Activated CD4-positive, alpha-beta T cell treated with anti-CD3 and anti-CD28 coated beads, Interleukin-2, amount 50 U/mL, for 48 hours (primary cell): ENCODE data around the gene CRADD.

Experiments
- DNase-seq, 2 experiments: peaks; one replicate each; pipeline ENCODE4 v3.0.0-alpha.2; 2020

CRADD gene

DNA sequence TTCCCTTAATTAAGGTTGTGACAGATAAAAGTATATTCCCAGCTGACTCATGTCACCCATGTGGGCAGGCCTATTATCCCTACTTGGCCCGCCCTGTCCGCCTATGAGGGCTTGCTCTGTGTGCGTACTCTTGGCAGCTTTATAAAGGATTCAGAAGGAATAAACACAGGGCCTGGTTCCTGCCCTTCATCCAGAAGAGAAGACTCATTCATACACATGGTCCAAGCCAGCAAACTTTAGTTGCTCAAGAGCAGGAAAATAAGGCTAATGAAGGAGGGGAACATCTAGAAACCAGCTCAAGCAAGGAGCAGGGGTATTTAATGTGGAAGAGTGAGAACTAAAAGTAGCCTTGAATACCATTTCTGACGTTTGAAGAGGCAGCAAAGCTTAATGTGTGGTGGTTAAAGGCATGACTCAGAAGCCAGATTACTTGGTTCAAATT lies 141.9 kb downstream of the CRADD start:
- DNase-seq, result no peak

DNA sequence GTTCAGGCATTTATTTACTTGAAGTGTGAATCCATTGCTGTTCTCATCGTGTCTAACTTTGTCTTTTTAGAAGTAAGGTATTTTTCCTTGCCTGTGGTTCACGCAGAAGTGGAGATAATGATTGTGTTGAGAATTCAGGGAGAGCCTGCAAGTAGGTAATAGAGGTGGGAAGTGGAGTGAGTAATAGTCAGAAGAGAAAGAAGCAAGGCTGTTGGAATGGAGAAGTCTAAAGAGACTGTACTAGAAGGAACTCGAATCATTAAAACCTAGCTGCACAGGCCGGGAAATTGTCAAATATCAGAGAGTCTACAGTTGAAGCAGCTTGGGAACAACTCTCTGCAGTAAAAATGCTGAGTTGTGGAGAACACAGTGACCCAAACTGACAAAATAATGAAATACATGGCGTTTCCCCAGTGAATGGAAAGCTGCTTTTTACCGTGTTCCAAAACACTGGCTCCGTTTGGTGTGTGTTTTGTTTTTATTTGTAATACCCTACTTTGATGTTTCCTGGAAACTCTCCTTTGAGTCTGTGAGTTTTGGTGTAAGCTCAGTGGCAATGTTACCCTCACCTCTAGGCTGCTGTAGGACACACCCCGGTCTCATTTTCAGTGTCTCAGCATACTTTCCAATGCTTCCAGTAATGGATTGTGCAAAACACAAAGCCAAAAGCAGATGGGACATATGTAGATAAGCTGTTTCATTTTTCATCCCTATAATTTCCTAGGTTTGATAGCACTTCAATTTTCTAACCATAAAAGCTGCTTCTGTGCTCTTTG lies 146.6 kb downstream of the CRADD start:
- no peak for DNase-seq

DNA sequence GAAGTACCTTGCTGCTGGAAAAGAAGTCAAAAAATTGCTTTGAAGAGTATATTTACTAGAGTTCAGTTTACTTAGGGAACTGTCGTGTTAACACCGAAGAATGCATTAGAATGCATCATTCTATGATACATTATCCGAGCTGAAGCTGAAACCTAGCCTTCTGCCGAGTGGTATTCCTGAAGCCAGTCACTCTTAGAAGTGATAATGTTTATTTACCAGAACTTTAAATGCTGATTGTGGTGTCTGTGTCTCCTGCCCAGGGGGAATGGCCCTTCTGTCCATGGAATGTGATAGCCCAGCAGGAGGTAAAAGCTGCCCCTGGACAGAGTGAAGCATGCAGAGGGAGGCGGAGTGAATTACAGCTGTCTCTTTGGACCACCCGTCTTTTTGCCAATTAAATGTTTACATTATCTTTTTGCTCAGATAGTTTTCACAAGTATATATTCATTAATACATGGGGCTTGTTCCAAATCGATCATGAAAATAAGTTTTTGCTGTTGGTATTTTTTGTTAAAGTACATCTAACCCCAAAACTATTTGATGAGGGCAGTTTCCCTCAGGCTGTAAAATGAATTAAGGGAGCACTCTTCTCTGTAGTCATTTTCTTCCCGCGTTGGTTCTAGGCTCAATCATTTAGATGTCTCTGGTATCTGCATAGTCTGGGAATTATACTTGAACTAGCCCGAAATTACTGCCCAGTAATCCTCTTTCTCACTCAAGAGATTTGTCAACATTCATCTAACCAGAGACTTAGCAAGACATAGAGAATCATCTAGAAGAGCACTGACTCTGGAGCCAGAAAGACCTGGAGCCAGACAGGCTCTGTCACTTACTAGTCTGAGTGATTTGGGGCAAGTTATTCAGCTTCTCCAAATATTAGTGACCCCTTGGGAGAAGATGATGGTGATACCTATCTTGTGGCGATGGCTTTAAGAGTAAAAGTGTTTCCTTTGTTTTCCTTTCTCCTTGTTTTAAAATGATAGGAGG lies 147.6 kb downstream of the CRADD start:
- no peak for DNase-seq

DNA sequence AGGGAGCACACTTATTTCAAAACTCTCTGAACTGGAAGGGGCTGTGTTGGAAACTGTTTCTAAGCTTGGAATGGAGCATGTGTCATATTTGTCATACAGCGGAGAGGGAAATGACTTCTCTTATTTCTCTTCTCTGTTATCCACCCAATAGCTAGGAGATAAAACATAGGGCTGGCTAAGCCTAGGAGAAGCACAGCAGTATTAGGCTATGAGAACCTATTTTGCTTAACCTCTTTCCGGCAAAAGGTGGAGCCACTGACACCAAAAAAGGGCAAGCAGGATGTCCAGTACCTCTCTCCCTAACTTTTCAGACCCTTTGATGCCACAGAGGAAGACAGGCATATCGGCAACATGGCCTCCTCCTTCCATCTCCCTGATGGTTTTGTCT lies 148.3 kb downstream of the CRADD start:
- DNase-seq, result no peak

DNA sequence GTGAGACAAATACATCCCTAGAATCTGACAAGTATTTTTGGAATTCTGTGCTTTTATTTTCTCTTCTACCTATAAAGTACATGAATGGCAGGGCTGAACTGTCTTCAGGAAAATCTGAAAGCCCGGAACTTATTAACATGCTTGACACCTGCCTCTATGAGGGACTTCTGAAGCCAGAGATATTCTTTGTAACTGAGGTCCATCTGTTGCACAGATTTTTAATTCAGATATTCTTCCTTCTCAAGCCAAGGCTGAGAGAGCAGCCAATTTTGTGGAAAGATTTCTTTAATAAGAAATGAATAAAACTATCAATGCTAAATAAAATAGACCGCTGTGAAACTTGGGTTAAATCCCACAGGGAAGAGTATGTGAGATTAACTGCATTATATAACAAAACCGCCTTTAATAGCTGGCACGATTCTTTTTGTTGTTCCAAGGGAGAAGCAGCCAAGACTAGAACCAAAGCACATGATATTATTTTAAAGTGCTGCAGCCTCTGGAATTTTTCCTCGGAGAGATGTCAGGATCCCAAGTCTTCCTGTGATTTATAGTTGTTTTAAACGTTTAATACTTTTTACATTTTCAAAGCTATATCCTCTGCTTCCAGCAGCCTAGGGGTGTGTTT lies 148.9 kb downstream of the CRADD start:
- DNase-seq, result no peak

DNA sequence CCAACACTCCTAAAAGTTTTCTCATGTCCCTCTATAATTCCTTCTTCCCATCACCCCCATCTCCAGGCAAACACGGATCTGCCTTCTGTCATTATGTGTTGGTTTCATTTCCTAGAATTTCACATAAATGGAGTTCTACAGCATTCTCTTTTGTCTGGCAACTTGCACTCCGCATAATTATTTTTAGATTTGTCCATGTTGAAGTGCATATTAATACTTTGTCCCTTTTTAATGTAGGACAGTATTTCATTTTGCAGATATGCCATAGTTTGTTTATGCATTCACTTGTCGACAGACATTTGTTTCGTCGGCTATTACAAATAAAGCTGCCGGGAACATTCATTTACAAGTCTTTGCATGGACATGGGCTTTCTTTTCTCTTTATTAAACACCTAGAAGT lies 150.0 kb downstream of the CRADD start:
- no peak for DNase-seq

DNA sequence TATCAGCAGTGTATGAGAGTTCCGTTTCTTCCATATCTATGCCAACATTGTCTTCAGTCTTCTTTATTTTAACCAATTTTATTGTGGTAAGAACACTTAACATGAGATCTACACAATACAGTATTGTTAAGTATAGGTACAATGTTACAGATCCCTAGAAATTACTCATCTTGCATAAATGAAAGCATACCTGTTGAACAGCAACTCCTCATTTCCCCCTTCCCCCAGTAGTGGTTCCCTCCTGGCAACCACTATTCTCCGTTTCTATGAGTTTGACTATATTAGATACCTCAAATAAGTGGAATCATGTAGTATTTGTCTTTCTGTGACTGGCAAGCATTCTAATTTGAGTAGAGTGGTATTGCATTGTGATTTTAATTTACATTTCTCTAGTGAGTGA lies 150.5 kb downstream of the CRADD start:
- no peak for DNase-seq

DNA sequence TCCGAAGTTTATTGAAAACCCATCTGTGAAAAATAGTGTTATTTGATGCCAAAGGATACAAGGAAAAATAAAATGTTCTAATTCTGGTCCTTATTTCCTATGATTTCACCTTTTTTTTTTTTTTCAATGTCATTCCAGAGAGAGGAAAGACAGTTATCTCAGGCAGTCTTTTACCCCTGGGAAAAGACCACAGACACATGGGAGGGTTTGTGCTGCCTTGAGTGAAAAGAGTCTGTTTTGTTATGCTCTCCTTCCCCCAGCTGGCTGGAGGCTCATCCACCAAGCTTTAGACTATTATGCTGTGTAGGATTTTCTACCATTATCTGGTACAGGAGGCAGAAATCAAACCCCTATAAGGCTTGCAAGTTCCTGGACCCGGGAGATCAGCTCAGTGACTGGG lies 151.8 kb downstream of the CRADD start:
- no peak for DNase-seq

DNA sequence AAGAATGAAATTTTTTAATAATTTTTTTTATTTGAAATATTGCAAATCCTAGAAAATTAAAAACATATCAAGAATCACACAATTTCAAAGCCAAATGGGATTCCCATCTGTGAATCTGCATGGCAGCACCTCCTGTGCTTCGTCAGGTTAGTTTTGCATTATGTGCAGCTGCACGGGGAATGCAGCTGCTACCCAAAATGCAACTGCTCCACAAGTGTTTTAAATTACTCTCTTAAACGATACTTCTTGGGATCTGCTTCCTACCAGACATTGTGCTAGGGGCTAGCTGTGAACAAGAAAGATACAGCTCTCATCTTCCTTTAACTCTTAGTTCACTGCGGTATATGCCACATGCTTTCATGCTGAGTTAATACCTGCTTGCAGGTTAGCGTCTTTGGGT lies 154.2 kb downstream of the CRADD start:
- no peak for DNase-seq

DNA sequence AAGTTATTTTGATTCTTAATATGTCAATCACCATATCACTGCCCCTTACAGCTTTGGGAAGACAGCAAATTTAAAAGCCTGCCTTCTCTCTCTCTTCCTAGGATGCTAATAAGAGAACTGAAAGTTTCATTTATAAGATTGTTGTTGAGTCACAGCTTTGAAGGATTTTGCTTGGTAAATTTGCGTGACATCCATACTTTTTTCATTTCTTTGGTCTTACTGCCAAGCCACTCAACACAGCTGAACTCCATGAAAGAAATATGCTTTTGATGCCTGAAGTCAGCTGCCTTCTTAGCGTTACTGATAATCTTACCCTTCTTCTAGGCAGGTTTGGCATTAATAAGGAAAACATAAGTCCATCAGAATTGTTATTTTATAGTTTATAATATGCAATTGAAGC lies 155.0 kb downstream of the CRADD start:
- no peak for DNase-seq

DNA sequence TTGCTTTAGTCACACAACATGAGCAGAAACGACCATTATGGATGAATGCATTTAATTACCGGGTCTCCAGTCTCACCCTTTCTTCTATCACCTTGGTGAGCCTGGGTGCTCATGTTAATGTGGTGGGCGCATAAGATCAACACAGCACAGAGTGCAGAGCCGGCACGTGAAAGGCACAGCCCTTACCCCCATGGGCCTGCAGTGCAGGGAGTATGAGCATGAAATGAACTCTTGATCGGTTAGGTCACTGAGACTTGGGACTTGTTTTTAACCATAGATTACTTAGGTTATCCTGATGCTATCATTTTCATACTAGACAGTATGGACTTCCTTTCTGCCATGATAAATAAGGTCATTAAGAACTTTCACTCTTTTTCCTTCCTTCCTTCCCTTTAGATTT lies 156.8 kb downstream of the CRADD start:
- DNase-seq, result no peak

DNA sequence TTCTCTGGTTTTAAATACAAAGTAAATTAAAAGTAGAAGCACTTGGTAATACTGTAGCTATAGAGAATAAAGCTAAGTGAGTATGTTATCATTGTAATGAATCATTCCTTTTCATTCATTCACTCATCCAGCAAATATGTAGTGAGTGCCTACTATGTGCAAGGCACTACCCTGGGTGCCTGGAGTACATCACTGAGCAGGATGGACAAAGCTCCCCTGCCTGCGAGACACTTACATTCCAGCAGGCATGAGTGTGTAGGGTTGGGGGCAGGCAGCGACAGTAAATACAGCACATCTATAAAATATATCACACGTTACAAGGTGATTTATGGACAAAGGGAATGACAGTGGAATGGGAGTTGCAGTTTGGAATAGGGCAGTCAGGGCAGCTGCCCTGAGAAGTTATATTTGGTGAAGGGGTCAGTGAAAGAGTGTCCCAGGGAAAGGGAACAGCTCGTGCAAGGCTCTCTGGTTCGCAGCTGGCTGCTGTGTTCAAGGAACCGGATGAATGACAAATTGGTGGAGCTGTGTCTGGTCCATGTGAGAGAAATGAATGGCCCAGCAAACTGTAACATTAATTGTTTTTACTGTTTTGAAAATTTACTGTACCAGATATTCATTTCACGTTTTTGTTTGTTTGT lies 159.6 kb downstream of the CRADD start:
- DNase-seq, result no peak

DNA sequence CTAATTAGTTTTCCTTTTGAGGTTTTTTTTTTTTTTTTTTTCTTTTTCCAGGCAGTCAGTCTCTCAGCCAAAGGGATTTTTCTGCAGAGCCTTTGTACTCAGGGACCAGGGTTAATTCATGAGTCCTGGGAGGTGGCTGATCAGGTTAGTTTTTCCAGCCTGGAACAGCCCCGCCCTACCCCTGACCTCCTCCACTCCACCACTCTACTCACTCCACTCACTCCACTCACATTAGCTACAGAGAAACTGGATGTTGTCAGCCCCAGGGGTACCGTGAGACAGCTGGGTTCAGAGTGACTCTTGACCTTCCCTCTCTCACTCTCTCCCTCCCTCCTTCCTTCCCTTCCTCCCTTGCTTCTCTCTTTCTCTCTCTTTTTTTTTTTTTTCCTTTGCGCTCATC lies 161.0 kb downstream of the CRADD start:
- no peak for DNase-seq

DNA sequence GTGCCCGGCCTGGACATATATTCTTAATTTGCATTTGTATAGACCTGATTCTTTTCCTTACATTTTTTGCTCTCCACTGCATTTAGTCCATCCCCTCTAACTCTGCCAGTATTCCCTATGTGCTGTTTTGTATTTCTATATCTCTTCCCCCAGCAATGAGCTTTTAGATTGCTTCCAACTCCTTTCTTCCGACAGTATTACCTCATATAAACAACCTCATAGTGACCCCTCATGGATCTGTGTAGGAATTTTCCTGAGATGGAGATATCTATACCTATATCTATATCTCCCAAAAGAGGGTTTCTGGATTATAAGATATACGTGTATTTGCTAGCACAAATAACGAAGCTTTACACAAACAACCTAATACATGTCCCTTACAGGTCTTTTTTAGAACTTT lies 161.9 kb downstream of the CRADD start:
- DNase-seq, result no peak

DNA sequence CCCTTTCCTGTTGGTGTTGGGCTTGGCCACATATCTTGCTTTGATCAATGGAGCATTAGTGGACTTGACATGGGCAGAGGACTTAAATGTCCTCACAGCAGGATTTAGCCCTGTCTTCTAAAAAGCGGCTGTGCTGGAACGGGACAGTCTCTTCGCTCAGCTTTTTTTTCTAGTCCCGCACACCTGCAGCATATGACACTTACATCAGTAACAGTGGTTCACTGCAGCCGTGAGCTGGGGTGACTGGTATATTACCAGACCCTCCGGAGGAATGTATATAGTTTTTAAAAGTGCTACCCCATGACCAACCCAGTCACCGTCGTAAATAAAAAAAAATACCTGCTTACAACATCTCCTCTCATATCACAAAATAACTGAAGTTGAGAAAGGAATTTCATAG lies 164.5 kb downstream of the CRADD start:
- DNase-seq, result no peak

DNA sequence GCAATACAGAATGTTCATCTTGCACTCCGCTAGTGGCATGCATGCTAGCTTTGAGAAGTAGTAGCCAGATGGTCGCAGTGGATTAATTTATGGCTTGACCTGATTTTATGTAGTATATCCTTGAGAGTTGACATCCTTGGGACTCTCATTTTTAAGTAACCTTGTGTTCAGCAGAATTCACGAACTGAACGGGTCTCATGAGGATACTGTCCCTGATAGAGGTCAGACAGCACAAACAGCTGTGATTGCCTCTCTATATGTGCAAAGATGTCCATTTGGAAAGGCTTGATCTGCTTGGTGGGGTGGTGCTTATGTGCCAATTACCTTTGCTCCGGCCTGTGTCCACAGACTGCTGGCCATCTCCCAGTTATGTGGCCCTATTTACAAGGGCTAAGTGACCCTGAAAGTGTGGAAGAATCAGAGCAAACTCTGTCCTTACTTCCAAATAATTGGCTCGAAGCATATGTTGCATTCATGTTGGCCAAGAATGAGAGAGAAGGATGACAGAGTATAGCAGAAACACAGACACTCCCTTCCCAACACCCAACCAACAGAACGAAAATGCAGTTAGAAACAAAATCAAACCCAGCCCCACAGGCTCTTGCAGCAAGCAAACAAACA lies 167.1 kb downstream of the CRADD start:
- DNase-seq, result no peak

DNA sequence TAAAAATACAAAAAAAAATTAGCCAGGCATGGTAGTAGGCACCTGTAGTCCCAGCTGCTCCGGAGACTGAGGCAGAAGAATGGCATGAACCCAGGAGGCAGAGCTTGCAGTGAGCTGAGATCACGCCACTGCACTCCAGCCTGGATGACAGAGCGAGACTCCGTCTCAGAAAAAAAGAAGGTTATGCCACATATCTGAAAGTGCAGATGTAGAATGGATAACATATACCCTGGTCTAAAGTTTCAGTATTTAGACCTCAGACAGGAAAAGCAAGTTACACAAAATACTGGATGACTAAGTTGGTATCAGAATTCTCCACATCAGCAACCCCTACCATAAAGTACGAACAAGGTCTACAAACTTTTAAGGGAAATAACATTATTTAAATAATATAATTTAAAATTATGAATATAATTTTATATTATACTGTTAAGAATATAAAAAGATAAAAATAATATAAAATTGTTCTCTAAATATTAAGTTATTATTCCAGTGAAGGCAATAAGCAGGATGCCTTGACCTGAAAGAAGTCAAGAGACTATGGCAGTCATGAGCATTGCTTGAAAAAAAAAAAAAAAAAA lies 169.9 kb downstream of the CRADD start:
- DNase-seq, result no peak

DNA sequence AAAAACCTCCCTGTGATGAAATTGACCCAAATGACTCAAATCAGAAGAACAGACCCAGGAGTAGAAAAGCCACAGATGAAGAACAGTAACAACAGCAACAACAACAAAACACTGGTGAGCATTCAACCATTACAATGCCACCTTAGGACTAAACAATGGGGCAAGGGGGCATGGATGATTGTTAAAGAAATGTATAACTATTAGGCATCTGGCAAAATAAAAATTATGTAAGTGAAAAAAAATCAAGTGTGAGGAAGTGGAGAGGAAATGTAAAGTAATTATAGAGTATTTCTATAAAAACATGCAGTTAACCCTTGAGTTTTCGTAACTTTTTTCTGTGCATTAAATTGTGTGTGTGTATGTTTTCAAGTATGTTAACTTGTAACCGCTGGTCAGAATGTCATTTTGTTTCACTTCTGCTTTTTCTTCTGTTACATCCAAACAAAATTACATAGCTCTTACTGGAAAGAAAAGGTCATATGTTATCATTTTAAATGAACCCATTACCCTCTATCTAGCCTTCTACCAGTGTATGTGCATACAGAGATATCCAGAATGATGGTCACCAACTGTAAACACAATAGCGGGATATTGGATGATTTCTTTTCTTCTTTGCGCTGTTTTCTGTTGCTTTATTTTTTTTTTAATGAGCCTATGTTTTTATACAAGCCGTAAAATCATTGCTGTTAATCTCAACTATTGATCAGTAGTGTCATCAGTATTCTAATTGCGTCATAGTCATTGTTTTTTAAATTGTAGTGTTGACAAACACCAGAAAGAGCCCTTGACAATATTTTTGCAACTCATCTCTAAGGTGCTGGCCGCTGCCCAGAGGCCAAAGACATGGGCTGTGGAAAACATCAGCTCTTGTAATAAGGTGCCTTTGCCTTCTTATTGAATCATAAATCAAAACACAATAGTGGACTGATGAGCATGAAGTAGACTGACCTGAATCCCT lies 170.6 kb downstream of the CRADD start:
- no peak for DNase-seq

DNA sequence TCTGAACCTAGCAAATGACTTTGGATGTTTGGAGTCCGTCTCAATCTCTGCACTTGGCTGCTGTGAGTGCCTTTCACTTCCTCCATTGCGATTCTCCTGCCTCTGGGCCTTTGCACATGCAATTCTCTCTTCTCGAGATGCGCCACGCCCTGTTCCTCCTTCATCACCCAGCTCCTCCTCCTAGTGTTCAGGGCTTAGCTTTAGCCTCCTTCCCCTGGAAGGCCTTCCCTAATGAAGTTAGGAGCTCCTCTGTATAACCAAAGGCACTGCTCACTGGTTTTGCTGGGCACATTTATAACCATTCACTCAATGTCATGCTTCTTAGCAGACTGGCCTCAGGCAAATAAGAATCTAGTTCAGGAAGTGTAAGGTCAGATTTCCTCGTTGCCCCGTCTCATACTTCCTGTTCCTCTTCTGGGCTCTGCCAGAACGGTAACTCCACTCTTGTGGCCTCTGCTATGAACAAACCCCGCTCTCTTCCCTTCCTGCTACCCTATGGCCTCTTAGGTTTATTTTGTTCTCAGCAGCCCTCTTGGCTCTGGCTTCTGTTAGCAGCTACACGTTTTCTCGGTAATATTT lies 171.4 kb downstream of the CRADD start:
- no peak for DNase-seq

DNA sequence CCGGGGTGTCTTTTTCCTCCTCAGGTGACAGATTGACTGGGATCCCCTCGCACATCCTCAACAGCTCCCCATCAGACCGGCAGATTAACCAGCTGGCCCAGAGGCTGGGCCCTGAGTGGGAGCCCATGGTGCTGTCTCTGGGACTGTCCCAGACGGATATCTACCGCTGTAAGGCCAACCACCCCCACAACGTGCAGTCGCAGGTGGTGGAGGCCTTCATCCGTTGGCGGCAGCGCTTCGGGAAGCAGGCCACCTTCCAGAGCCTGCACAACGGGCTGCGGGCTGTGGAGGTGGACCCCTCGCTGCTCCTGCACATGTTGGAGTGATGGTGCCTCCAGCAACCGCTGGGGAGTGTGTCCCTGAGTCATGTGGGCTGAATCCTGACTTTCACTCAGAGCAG lies 172.8 kb downstream of the CRADD start:
- no peak for DNase-seq
